Nucleus accumbens (tissue), 56 donors: ENCODE results near the gene PLEKHJ1.

ENCODE experiments used
- DNase-seq, 56 donors: peaks; one replicate each; lab custom pipeline; 2025; lab: John Stamatoyannopoulos, UW

PLEKHJ1 gene

DNA sequence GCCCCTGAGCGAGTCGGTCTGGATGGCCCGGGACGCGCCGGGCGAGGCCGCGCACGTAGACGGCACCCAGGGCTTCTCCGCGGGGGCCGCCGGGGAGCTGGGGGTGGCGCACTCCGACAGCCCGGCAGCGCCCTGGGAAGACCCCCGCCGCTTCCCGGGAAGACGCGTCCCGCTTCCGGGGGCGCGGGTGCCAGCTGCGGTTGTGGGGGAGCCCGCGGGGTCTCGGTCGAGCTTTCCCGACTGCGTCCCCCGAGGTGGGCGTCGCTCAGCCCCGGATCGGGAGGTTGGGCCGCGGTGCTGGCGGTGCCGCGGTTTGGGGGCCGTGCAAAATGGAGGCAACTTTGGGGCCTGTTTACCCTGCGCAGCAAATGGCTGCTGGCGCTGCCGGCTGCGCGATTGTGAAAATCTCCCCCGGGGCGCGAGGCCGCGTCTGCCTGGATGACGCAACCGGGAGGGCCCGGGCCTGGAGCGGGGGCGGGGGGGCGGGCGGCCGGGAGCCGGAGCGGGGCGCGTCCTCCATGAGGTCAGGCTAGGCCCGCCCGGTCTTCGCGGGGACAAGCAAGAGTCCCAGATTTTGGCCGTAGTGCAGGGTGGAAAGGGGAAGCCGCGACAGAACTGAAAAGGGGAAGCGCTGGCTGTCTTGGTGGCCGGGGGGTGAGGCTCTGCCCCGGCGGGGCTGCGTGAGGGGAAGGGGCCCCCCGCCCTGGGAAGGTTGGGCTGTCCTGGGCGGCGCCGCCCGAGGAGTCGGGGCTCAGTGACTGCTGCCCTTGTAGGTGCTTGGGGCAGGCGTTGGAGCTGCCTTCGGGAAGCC lies 34.5 kb upstream of the PLEKHJ1 start:
- DNase-seq: peak in 50 of 56 donors; percentile 8 to 85 (median 61)

DNA sequence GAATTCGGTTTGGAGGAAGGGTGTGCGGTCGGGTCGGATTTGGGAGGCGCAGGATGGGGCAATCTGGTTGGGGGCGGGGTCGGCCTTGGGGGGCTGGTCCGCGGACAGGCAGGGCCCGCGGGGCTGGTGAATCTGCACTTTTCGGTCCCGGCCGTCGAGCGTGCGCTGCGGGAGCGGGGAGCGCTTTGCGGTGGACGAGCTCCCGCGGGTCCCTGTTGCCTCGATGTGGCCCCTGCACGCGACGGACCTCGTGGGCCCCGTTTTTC lies 34.0 kb upstream of the PLEKHJ1 start:
- DNase-seq: peak in 5 of 56 donors; percentile 16 to 49 (median 27)

DNA sequence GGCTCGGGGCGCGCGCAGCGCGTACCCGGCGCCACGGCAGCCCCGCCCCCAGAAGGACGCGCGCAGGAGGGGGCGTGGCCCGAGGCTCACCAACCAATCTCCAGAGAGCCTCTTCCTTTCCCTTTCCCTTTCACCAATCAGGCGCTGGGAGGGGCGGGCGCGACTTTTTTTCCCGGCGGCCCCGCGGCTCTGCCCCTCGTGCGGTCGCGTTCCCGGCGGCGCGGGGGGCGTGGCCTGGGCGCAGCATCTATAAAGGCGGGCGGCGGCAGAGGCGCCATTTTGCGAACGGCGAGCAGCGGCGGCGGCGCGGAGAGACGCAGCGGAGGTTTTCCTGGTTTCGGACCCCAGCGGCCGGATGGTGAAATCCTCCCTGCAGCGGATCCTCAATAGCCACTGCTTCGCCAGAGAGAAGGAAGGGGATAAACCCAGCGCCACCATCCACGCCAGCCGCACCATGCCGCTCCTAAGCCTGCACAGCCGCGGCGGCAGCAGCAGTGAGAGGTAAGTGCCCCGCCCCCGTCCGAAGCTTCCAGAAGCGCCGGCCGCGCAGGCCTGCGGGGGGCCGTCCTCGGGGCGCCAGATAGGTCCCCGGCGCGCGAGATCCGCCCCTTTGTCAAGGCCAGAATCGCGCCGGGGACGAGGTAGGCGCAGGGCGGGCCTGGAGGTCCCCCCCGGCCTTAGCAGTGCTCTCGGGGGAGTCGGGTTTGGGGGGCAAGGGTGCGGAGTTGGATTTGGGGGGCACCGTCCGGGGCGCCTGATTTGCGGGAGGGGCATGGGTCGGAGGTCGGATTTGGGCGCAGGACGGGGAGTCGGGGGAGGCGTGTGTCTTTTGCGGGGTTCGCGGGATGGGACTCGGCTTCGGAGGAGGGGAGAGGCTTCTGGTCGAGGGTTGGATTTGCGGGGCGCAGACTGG lies 33.4 kb upstream of the PLEKHJ1 start:
- DNase-seq: peak; percentile 70 to 99 (median 95)

DNA sequence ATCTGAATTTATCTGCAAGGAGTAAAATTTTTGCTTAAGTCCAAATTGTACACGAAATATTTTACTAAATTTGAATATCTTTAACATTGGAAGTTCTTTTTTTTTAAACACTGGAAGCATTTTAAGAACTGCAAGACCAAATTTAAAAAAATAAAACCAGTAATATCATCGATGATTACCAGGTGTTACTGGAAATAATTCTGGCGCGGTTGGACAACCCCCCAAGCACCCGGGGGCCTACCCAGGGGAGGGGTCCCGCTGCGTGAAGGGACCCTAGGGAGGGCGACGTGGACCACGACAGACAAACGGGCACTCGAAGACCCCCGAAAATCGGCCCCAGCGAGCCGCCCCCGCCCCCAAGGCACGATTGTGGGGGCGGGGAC lies 32.7 kb upstream of the PLEKHJ1 start:
- no peak for DNase-seq

DNA sequence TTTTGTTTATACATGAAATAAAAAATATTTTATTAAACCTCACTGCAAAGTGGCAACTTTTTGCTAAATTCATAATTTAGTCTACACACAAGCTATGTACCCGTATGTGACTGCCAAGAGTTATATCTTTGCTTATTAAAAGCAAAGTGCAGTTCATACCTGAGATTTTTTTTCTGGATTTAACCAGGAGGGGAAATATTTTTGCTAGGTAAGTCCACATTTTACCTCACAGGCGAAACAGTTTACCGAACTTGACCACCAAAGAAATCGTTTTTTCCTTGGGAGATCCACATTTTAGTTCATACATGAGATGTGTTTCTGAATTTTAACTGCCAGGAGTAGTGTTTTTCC lies 32.3 kb upstream of the PLEKHJ1 start:
- no peak for DNase-seq

DNA sequence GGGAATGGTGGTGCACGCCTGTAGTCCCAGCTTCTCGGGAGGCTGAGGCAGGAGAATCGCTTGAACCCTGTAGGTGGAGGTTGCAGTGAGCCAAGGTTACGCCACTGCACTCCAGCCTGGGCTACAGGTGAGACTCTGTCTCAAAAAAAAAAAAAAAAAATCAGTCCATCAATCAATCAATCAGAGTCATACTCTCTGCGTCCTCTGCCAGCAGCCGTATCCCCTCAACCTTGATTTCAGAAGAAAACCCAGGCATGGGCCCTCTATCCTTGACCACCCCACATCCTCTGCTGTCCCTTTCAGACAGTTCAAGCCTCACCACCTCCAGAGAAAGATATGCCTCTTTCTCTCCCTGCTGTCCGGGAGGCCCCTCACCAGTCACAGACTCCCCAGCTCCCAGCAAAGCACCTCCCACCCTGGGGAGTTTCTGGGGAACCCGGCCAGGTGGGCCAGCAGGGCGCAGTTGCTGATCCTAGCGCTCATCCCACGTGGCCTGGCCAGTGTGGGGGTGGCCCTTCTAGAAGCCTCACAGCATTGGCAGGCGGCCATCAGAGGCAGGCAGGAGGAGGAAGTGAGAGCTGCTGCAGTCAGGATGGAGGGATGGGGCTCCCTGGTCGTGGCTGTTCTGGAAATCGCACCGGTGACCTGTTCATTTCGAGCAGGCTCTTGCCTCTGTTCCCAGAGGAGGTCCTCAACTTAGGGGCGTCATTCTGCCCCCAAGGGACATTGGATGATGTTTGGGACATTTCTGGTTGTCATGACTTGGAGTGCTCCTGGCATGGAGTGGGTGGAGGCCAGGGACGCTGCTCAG lies 30.3 kb upstream of the PLEKHJ1 start:
- DNase-seq: peak in 48 of 56 donors; percentile 9 to 80 (median 38)

DNA sequence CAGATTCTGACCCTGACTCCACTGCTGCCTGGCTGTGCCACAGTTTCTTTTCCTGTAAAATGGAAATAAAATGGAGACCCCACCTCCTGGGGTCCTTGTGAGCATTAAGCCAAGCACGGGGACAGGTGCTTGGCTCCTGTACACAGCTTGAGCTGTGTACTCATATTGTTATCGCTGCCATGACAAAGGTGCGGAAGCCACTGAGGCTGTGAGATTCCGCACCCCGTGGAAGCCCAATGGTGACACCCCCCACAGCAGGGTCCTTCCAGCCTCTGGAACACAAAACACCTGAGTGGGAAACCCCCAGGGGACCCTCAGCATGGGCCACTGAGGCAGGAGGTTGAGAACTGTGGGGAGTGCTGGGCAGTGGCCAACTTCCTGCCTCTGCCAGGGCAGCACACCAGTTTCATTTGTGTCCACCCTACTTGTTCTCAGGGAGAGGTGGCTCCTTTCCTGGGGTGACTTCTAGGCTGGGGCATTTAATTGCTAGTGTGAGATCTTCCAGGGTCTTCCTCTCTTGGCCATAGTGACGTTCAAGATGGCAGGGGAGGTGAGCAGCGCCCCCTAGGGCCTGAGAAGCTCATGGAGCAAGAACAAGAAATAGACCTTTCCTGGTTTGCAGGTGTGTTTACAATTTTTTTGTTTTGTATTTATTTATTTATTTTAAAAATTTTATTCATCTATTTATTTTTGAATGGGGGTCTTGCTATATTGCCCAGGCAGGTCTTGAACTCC lies 25.5 kb upstream of the PLEKHJ1 start:
- peak in 1 of 56 donors; percentile 22 for DNase-seq

DNA sequence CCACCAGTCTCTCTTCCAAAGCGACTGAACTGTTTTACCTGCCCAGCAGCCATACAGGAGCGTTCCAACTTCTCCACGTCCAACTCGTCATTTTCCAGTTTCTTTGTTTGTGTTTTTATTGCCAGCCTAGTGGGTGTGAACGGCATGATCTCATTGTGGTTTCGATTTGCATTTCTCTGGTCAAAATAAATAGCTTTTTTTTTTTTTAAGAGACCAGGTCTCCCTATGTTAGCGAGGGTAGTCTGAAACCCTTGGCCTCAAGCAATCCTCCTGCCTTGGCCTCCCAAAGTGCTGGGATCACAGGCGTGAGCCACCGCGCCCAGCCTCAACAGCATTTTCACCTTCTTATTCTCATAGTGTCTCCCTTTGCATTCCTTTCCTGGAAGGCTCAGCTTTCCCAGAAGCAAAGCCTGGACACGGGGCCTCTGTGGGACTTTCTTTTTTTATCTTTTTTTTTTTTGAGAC lies 24.2 kb upstream of the PLEKHJ1 start:
- no peak for DNase-seq

DNA sequence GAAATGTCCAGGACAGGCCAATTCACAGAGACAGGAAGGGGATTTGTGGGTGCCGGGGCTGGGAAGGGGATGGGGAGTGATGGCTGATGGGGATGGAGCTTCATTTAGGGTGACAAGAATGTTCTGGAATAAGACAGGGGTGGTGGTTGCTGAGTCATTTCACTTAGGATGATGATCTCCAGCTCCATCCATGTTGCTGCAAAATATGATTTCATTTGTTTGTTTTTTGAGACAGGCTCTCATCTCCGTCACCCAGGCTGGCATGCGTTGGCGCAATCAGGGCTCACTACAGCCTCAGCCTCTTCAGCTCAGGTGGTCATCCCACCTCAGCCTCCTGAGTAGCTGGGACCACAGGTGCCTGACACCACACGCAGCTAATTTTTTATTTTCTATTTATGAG lies 23.2 kb upstream of the PLEKHJ1 start:
- no peak for DNase-seq

DNA sequence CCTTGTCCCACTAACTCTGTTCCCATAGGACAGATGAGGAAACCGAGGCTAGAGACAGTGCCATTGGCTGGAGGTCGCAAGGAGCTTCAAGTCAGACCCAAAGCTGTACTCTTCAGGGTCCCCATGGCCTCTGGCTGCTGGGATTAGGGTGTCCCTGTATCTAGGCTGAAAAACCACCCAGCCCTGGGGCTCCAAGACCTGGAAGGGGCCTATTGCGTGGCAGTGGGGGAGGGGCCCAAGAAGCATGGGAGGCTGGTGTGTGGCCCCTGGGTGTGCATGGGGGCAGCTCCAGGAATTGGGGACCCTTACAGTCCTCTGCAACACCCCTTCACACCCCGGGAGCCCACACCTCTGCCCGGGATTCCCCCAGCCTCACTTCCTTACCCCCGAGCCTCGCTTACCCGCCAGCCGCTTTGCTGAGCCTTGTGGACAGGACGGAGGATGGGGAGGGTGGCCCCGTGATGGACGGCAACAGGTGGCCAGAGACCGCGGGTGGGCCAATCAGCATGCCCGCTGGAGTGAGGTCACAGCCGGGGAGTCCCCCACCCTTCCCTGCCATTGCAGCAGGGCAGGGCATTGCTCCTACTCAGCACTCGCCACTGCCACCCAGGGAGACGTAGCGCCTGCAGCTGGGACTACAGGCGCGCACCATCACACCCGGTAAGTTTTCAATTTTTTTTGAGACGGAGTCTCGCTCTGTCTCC lies 20.0 kb upstream of the PLEKHJ1 start, which contains the start of gene JSRP1:
TSS of gene JSRP1 (minus strand) at position 436 of the 704 bp plus-strand sequence. CDS start 1,103 bp downstream, outside the sequence.
- no peak for DNase-seq

DNA sequence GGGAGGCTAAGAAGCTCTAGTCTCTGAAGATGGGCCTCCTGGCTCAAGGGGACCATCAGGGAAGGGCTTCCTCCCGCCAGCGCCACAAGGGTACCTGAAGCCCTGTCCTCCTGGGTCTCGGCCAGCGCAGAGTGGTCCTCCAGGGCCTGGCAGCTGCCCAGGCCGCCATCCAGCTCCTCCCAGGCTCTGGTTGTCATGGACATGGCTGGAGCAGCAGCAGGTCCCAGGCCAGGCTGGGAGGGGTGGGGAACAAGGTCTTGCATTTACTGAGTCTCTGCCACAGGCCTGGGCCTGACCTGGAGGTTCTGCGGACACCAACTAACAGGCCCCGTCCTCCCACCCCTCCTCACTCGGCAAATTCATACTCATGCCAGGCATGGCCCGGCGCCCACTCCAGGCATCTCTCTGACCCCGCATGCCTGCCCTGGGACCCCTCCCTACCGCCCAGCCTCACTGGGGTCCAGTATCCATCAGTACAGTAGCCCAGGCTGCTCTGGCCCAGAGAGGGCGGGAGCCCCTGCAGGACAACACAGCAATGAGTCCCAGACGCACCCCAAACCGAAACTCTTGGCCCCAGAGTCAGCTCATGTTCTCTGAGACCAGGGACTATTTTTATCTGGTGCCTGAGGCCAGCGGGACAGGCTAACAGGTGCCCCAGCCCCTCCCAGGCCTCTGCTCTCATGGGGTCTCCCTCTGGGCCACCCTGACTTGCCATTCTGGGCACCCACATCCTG lies 19.1 kb upstream of the PLEKHJ1 start:
- no peak for DNase-seq

DNA sequence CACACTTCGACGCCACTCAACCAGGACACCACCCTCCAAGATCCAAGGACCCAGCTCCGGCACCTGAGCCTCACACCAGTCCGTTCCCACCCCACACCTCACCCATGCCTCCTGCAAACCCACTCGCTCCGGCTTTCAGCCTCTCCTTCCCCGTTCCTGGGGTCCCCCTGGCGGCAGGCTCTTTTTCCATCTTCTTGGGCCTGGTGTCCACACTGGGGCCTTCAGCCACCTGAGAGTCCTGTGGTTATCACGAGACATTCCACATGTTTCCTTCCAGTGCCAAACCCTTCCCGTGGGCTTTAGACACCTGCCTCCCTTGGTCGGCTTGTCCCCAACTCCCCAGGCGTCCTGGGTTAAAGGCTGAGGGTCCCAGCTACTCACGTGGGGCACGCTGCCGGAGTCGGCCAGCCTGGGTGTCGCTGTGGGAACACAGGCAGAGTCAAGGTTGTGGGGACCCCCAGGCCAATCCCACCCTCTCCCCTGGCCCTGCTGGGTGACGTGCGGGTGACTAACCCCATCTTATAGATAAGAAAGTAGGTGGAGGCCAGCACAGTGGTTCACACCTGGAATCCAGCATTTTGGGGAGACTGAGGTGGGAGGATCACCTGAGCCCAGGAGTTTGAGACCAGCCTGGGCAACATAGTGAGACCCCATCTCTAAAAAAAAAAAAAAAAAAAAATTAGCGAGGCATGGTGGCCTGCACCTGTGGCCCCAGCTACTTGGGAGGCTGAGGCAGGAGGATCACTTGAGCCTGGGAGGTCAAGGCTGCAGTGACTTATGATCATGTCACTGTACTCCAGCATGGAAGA lies 18.1 kb upstream of the PLEKHJ1 start:
- no peak for DNase-seq

DNA sequence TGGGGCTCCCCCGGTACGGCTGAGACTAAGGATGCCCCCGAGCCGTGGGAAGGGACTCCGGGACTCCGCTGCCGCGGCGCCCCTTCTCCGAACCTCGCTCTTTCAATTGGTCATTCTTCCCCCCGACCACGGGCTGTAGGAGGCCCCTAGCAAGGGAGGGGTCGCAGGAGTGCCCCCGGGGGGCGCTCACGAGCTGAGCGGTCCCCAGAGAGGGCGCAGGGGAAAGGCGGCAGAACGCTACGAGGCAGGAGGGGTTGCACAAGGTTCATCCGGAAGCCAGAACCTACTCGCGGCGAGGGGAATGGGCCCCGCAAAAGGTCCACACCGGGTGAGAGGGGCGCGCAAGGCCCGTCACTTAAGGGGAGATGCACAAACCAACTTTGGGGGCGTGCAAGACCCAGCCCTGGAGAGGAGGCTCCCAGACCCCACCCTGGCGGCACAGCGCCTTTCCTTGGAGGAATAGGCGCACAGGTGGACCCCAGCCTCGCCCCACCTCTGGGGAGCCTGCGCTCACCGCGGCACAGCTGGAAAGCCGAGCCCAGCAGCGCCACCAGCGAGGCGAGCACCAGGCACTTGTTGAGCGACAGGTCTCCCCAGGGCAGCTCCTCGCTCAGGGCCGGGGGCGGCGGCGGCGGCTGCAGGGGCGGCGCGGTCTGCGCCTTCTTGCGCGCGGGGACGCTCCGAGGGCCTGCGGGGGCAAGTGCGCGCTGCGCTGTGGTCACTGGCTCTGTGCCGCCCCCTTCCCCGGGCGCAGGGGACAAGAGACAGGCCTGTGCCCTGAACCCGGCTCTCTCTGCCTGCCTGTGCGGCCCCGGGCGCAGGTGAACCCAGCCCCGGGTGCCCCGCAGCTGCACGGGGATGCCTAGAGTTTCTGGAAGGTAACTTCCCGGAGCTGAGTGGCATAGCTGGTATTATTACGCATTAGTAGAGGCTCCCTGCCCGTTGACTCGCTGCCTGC lies 17.3 kb upstream of the PLEKHJ1 start:
- DNase-seq: no peak

DNA sequence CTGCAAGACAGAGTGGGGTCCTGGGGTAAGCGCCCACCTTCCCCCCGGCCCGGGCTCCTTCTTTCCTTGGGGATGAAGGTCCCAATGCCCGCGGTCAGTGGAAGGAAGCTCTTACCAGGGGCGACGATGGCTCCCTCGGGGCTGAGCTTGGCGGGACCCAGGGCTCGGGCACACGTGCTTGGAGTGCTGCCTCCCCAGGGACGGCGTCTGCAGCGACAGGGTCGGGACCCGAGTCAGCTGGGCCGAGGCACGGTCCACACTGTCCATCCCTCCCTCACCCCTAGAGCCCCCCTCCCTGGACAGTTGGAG lies 16.6 kb upstream of the PLEKHJ1 start:
- DNase-seq: no peak

DNA sequence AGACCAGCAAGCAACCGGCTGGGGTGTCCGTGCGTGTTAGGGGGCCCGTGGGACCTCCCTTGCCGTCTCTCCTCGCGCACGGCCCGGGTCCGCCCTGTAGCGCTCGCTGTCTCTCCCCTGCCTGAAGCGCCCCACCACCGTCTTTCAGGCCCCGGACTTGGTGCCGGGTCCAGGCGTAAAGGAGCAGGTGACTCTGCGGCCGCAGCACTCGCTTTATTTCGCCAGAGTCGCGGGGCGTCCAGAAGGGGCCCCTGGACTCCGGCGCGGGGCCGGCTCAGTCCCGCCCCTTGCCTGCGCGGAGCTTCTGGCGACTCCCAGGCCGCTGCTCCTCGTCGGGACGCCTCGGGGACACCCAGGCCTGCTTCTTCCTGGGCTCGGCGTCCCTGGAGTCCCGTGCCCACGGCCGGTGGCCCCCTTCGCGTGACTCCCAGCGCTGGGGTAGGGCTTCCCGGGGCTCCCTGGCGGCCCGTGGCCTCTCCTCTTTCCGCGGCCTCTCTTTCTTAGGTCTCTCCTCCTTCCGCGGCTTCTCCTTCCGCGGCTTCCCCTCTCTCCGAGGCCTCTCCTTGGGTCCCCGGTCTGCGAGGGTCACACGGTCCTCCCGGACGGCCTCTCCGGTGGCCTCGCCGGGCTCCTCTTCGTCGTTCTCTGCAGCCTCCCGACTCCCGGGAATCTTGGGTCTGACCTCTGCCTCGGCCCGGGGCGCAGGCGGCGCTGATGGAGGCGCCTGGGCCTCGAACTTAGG lies 16.1 kb upstream of the PLEKHJ1 start:
- DNase-seq: no peak
